Endothelial cell of umbilical vein (primary cell): ENCODE measurements around the gene PAK4. TPM values are rescaled to one million over a fixed set of nuclear protein-coding genes. Genes with fewer than 3 reads are reported as not detected.

Experiments
- BruUV-seq: library from RNA; stranded (reverse); fragments of 400-500 nt; replicated peaks from 2 replicates; lab custom pipeline; 2021; lab: Mats Ljungman, UMichigan
- CTCF ChIA-PET: fragments of 300-600, 350-600 bp; sonication (Branson Sonifier 250); formaldehyde crosslinking; loops from one replicate; lab custom pipeline; 2021; ENCODE audit warnings: antibody characterized with exemption, inconsistent platforms; lab: Charles Lee
- POLR2A ChIA-PET: fragments of 300-600, 350-600 bp; sonication (Branson Sonifier 250); formaldehyde crosslinking; loops from one replicate; lab custom pipeline; 2021; ENCODE audit warnings: antibody characterized with exemption, inconsistent platforms; lab: Charles Lee
- DNase-seq: peaks from one replicate; pipeline ENCODE4 v3.0.0-alpha.2; 2011; ENCODE audit warnings: low read depth, low spot score
- FAIRE-seq: peaks from 2 replicates; lab custom pipeline; 2011; peaks lifted over from hg19 to GRCh38; lab: Jason Lieb, UNC
- H2AFZ ChIP-seq: 2 replicates; pipeline ENCODE4 v1.6.0; 2012; ENCODE audit warnings: low read depth, low read length, control low read depth, inconsistent platforms
- H3K27ac ChIP-seq: 2 replicates; pipeline ENCODE4 v1.5.1; 2011; ENCODE audit warnings: low read depth, mild to moderate bottlenecking, control low read depth, low read length, moderate library complexity; ENCODE audit not compliant: insufficient read depth
- H3K27me3 ChIP-seq, 2 experiments: 2 replicates each; pipeline versions ENCODE4 v1.6.0 to v1.6.1; 2011; ENCODE audit warnings: low read length in 2 of 2, mixed read lengths in 1 of 2; ENCODE audit not compliant: control insufficient read depth in 2 of 2, insufficient read depth in 2 of 2
- H3K36me3 ChIP-seq, 2 experiments: 2 replicates in 1 of 2; 3 replicates in 1 of 2; pipeline ENCODE4 v1.5.1; 2011; ENCODE audit warnings: low read length in 2 of 2, mild to moderate bottlenecking in 1 of 2, moderate library complexity in 1 of 2; ENCODE audit not compliant: control insufficient read depth in 2 of 2, insufficient read depth in 2 of 2; ENCODE audit errors: extremely low read depth in 1 of 2
- H3K4me1 ChIP-seq: 3 replicates; pipeline ENCODE4 v1.5.1; 2011; ENCODE audit warnings: mild to moderate bottlenecking, low read length; ENCODE audit not compliant: control insufficient read depth, insufficient read depth; ENCODE audit errors: extremely low read depth
- H3K4me2 ChIP-seq: 2 replicates; pipeline ENCODE4 v1.6.1; 2011; ENCODE audit warnings: low read length, control low read depth, mixed read lengths; ENCODE audit not compliant: insufficient read depth
- H3K4me3 ChIP-seq, 3 experiments: fragments of 200-600 bp in 1 of 3; sonication (generic), shearing (Covaris generic) in 1 of 3; replicated peaks in 1 of 3; 2 replicates each; pipeline ENCODE4 v1.5.1; 2011 to 2016; ENCODE audit warnings: control low read depth in 3 of 3, low read length in 3 of 3, mild to moderate bottlenecking in 2 of 3, inconsistent platforms in 1 of 3, low read depth in 1 of 3, moderate library complexity in 1 of 3; ENCODE audit not compliant: insufficient read depth in 1 of 3
- H3K79me2 ChIP-seq: 2 replicates; pipeline ENCODE4 v1.6.0; 2012; ENCODE audit warnings: low read length, inconsistent platforms; ENCODE audit not compliant: control insufficient read depth, insufficient read depth
- H3K9ac ChIP-seq: replicated peaks from 2 replicates; pipeline ENCODE3; 2011; ENCODE audit warnings: low read length, control low read depth; ENCODE audit not compliant: insufficient read depth; ENCODE audit errors: extremely low read depth
- H3K9me1 ChIP-seq: replicated peaks from 3 replicates; pipeline ENCODE4 v1.6.0; 2011; ENCODE audit warnings: mild to moderate bottlenecking, low read length; ENCODE audit not compliant: control insufficient read depth, insufficient read depth; ENCODE audit errors: extremely low read depth
- H3K9me3 ChIP-seq: replicated peaks from 2 replicates; pipeline ENCODE4 v1.5.1; 2012; ENCODE audit warnings: low read length, inconsistent platforms; ENCODE audit not compliant: control insufficient read depth, insufficient read depth
- H4K20me1 ChIP-seq: replicated peaks from 2 replicates; pipeline ENCODE3; 2011; ENCODE audit warnings: mild to moderate bottlenecking, low read length; ENCODE audit not compliant: control insufficient read depth, insufficient read depth; ENCODE audit errors: extremely low read depth
- CTCF ChIP-seq, 2 donors: IDR thresholded peaks; 1 replicate in 1 of 2; 2 replicates in 1 of 2; pipeline ENCODE4 v1.5.1; 2011; ENCODE audit warnings: low read length in 2 of 2, mild to moderate bottlenecking in 2 of 2, moderate library complexity in 2 of 2, control low read depth in 1 of 2, inconsistent platforms in 1 of 2, low read depth in 1 of 2; ENCODE audit not compliant: insufficient read depth in 1 of 2; ENCODE audit errors: extremely low read depth in 1 of 2
- FOS ChIP-seq: IDR thresholded peaks from 2 replicates; pipeline ENCODE4 v1.6.1; 2011; ENCODE audit warnings: mild to moderate bottlenecking, low read length, moderate library complexity, borderline replicate concordance; ENCODE audit not compliant: insufficient read depth
- GATA2 ChIP-seq: IDR thresholded peaks from 2 replicates; pipeline ENCODE4 v1.7.0; 2011; ENCODE audit warnings: low read depth, mild to moderate bottlenecking, moderate library complexity, mixed read lengths, low read length; ENCODE audit not compliant: insufficient read length, insufficient read depth
- MYC ChIP-seq: IDR thresholded peaks from one replicate; pipeline ENCODE4 v1.6.1; 2011; ENCODE audit warnings: mild to moderate bottlenecking, low read depth, low read length
- POLR2A ChIP-seq: IDR thresholded peaks from 2 replicates; pipeline ENCODE4 v1.6.1; 2012; ENCODE audit warnings: low read depth, mild to moderate bottlenecking, control low read depth, low read length
- POLR2AphosphoS5 ChIP-seq: IDR thresholded peaks from 2 replicates; pipeline ENCODE4 v1.6.1; 2012; ENCODE audit warnings: low read depth, mild to moderate bottlenecking, control low read depth, low read length, moderate library complexity; ENCODE audit not compliant: insufficient read depth
- dilution Hi-C: fragments of 300-500 bp; cut with MboI; formaldehyde crosslinking; loops from one replicate; pipeline ENCODE4 v1.15.0; 2019; ENCODE audit warnings: low sequenced_read_pairs; ENCODE audit not compliant: extremely low pct_ligation_motif_present
- intact Hi-C: fragments of 100-400 bp; cut with micrococcal nuclease; formaldehyde crosslinking; loops from one replicate; pipeline ENCODE4 v1.10.0; 2022
- polyA plus RNA-seq, 4 experiments: library from polyadenylated mRNA; depleted of rRNA in 3 of 4; stranded (reverse) in 3 of 4; unstranded in 1 of 4; fragments of >200 nt; gene quantifications; 2 replicates each; pipeline versions ENCODE4 v1.2.1 to v1.2.3, GENCODE V29; 2011 to 2012; ENCODE audit warnings: missing spikeins in 1 of 4
- total RNA-seq: library from RNA; stranded (reverse); gene quantifications from 2 replicates; pipeline ENCODE4 v1.2.3, GENCODE V29; 2021
- TF ChIP-seq, protein P1 (sequence below): IDR thresholded peaks from 2 replicates; pipeline ENCODE4 v1.6.1; 2011; ENCODE audit not compliant: insufficient read depth, insufficient read length

The PAK4 gene
- total and polyA plus RNA-seq, 2 donors (not counting 3 experiments of a cell fraction or from before 2014, with no cell fraction given) = 39.8 to 55.4 TPM

GRCh38 chr19:39139971-39140453, 14.4 kb downstream of the PAK4 start:
- CTCF ChIA-PET = interaction anchor here (0.7 kb wide), 1 partner anchor 16 kb away, joined by 3 read pairs; no protein-coding TSS in a partner anchor

DNA sequence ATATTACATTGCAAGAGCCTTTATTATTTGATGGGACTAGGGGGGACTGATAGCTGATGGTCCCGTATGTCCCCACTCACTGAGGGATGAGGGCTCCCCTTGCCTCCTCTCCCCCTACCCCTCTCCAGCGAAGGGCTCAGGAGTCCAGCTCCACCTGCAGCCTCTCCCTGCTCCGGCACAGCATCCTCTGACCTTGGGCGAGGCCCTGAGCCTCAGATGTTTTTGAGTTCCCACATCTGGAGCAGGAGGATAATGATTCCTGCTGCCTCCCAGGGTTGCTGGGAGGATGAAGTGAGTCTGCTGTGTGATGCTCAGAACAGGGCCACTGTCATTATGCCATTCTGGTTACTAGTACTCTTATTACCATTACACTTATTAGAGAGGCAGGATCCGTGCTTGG, 15.0 kb downstream of the PAK4 start:
- Histone ChIP-seq H3K4me1 (peaks cover 19% of the 10 kb centered on the region), H3K27ac (no peak overlapping the region), H3K4me3 (no peak overlapping the region), H2AFZ (no peak overlapping the region), H3K79me2 (peaks cover 70% of the 10 kb centered on the region), H3K27me3 (no peaks in the 10 kb centered on the region), H3K9me1 (no peaks in the 10 kb centered on the region), H3K9me3 (no peaks in the 10 kb centered on the region), H4K20me1 (no peaks in the 10 kb centered on the region), H3K9ac (no peak overlapping the region), H3K36me3 (no peaks in the 10 kb centered on the region), H3K4me2 (no peak overlapping the region)
- TF ChIP-seq CTCF (IDR thresholded peaks at IDR 0.05; ENCODE audit: extremely low read depth in 1 of 2, insufficient read depth in 1 of 2, low read depth in 1 of 2, low read length in 2 of 2) = no peak
- no peak for TF ChIP-seq MYC
- TF ChIP-seq, protein P1, sequence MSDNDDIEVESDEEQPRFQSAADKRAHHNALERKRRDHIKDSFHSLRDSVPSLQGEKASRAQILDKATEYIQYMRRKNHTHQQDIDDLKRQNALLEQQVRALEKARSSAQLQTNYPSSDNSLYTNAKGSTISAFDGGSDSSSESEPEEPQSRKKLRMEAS = no peak
- no peak for TF ChIP-seq POLR2AphosphoS5
- TF ChIP-seq FOS = no peak
- TF ChIP-seq POLR2A = no peak
- FAIRE-seq (no peak), DNase-seq (no peak)
- CTCF ChIA-PET = interaction anchor here (0.7 kb wide), 1 partner anchor 16 kb away, joined by 3 read pairs; no protein-coding TSS in a partner anchor
- intact Hi-C loops = no loop called here
- BruUV-seq = no TSS peak
- POLR2A ChIA-PET = no interaction called here
- dilution Hi-C loops = no loop called here

More at GRCh38 chr19:39139971-39140453, 14.4 kb downstream of the PAK4 start:
- Histone ChIP-seq H3K4me3 (no peak overlapping the region), H3K79me2 (peaks cover 68% of the 10 kb centered on the region), H3K27ac (no peak overlapping the region), H3K9me3 (no peaks in the 10 kb centered on the region), H3K36me3 (no peaks in the 10 kb centered on the region), H3K9ac (no peak overlapping the region), H2AFZ (no peak overlapping the region), H3K4me1 (peaks cover 13% of the 10 kb centered on the region), H4K20me1 (no peaks in the 10 kb centered on the region), H3K9me1 (no peaks in the 10 kb centered on the region), H3K4me2 (no peak overlapping the region), H3K27me3 (no peaks in the 10 kb centered on the region)
- POLR2A ChIA-PET = no interaction called here
- FAIRE-seq (no peak), DNase-seq (no peak)
- intact Hi-C loops = no loop called here
- BruUV-seq = no TSS peak
- no peak for TF ChIP-seq GATA2
- TF ChIP-seq POLR2A = no peak
- dilution Hi-C loops = no loop called here
